GM21723 (cell line): ENCODE data around the gene GCAT.
A peak's percentile ranks its signal among the peaks of the same experiment; 100 is the strongest.

Experiments
- ATAC-seq: cut with Tn5 transposase; IDR thresholded peaks from one replicate; pipeline ENCODE4 v1.9.1; 2021; ENCODE audit warnings: mild to moderate bottlenecking, moderate library complexity; ENCODE audit not compliant: unreplicated experiment

The GCAT gene

GRCh38 chr22:37807410-37808293 is at the start of gene GCAT:
Gene GCAT (plus strand): TSS chr22:37807934. CDS start chr22:37807968, 34 bp downstream.
- ATAC-seq = peak; percentile 79

GRCh38 chr22:37758694-37759093 is 49.0 kb upstream of the GCAT start:
- no peak for ATAC-seq

- ATAC-seq = no peak
Observed at GRCh38 chr22:37759281-37759680, 48.5 kb upstream of the GCAT start.

GRCh38 chr22:37760152-37760551 is 47.6 kb upstream of the GCAT start:
- no peak for ATAC-seq

GRCh38 chr22:37762389-37762836 is 45.3 kb upstream of the GCAT start:
- no peak for ATAC-seq

GRCh38 chr22:37763012-37763411 is 44.7 kb upstream of the GCAT start:
- no peak for ATAC-seq

GRCh38 chr22:37763652-37764051 is 44.1 kb upstream of the GCAT start:
- ATAC-seq = no peak

GRCh38 chr22:37764622-37765021 is 43.1 kb upstream of the GCAT start:
- ATAC-seq = no peak

- ATAC-seq = no peak
Observed at GRCh38 chr22:37765498-37765897, 42.2 kb upstream of the GCAT start.

GRCh38 chr22:37765953-37766576 is 41.7 kb upstream of the GCAT start:
- ATAC-seq = no peak

GRCh38 chr22:37768273-37768672 is 39.5 kb upstream of the GCAT start:
- ATAC-seq = no peak

GRCh38 chr22:37769056-37769455 is 38.7 kb upstream of the GCAT start:
- no peak for ATAC-seq

GRCh38 chr22:37771081-37771480 is 36.7 kb upstream of the GCAT start:
- no peak for ATAC-seq

- no peak for ATAC-seq
Observed at GRCh38 chr22:37771702-37772427, 35.9 kb upstream of the GCAT start.

- no peak for ATAC-seq
Observed at GRCh38 chr22:37774728-37775127, 33.0 kb upstream of the GCAT start.

- no peak for ATAC-seq
Observed at GRCh38 chr22:37775785-37776638, 31.7 kb upstream of the GCAT start.

- ATAC-seq = no peak
Observed at GRCh38 chr22:37776639-37777005, 31.1 kb upstream of the GCAT start.

- ATAC-seq = peak; percentile 49
Observed at GRCh38 chr22:37777122-37777687, 30.5 kb upstream of the GCAT start.

GRCh38 chr22:37778370-37779009 is 29.2 kb upstream of the GCAT start:
- no peak for ATAC-seq
